Measurements from ENCODE around the gene USP16. TPM values are rescaled to one million over a fixed set of nuclear protein-coding genes. Genes with fewer than 3 reads are reported as not detected.
A peak's percentile ranks its signal among the peaks of the same experiment; 100 is the strongest.

The USP16 gene
- total and polyA plus RNA-seq, 2 of the 13 experiments (the other 11 are each of a cell fraction or from before 2014, with no cell fraction given): 16.5 to 46.9 TPM

GRCh38 chr21:29033871-29034270 lies 9.4 kb downstream of the USP16 start:
- ChIA-PET POLR2A (no interaction called here), CTCF (ENCODE audit: low intra/inter-chr PET ratio, low total read pairs) (no interaction called here)
- DNase-seq (ENCODE audit: low spot score): no peak
- no peak overlapping the region for H3K9ac ChIP-seq (ENCODE audit: insufficient read depth, low read depth, low read length)
- H3K36me3 ChIP-seq (replicated peaks in 1 of 2; ENCODE audit: control insufficient read depth in 1 of 2, insufficient read depth in 2 of 2, low read length in 2 of 2): peaks cover 17 to 92% of the 10 kb centered on the region in 2 experiments
- BruUV-seq (replicated peaks): TSS peak; percentile 7
- H3K4me3 ChIP-seq (replicated peaks in 1 of 3; ENCODE audit: insufficient read depth in 1 of 3, low read depth in 2 of 3, low read length in 3 of 3): no peak overlapping the region
- WGBS (ENCODE audit: low lambda C conversion rate): 95% methylated on average over 3 of the region's 3 CpGs
- H4K20me1 ChIP-seq (ENCODE audit: insufficient read depth, low read length): no peaks in the 10 kb centered on the region
- H3K4me1 ChIP-seq (ENCODE audit: insufficient read depth, low read length): no peaks in the 10 kb centered on the region
- in situ Hi-C loops (cut with HindIII; ENCODE audit: extremely low pct_ligation_motif_present, low pct_unique_long_range_greater_than_20kb): loop anchor here (5.0 kb wide), 1 partner anchor 33 kb away; no protein-coding TSS in a partner anchor
- TF ChIP-seq ARNT (IDR thresholded peaks at IDR 0.05) (no peak), HOXA7 (CRISPR knock-in tag; IDR thresholded peaks at IDR 0.05) (no peak), KLF15 (CRISPR knock-in tag; IDR thresholded peaks at IDR 0.05; ENCODE audit: borderline replicate concordance) (no peak), KDM6A (CRISPR knock-in tag; IDR thresholded peaks at IDR 0.05; ENCODE audit: low read depth) (no peak), ETV5 (CRISPR knock-in tag; IDR thresholded peaks at IDR 0.05; ENCODE audit: borderline replicate concordance) (no peak), ZNF350 (CRISPR knock-in tag; IDR thresholded peaks at IDR 0.05; ENCODE audit: borderline replicate concordance, low read depth) (no peak), NKX3-1 (CRISPR knock-in tag; IDR thresholded peaks at IDR 0.05) (no peak), ZNF124 (CRISPR knock-in tag; IDR thresholded peaks at IDR 0.05) (no peak), ZMAT5 (CRISPR knock-in tag; IDR thresholded peaks at IDR 0.05; ENCODE audit: borderline replicate concordance, low read depth) (no peak), ZNF431 (CRISPR knock-in tag; IDR thresholded peaks at IDR 0.05; ENCODE audit: borderline replicate concordance, low read depth) (no peak), CREB3 (CRISPR knock-in tag; IDR thresholded peaks at IDR 0.05) (no peak), ZNF414 (CRISPR knock-in tag; IDR thresholded peaks at IDR 0.05) (no peak), KDM1A (CRISPR knock-in tag; IDR thresholded peaks at IDR 0.05) (no peak)
- no peaks in the 10 kb centered on the region for H3K9me3 ChIP-seq (ENCODE audit: low read length)
- H3K27me3 ChIP-seq (ENCODE audit: control insufficient read depth in 1 of 2, insufficient read depth in 2 of 2, low read length in 2 of 2): no peaks in the 10 kb centered on the region
- intact Hi-C loops (cut with micrococcal nuclease; ENCODE audit: unreplicated experiment): no loop called here
- no peak overlapping the region for H2AFZ ChIP-seq (ENCODE audit: low read length)
- no peak for FAIRE-seq
- H3K27ac ChIP-seq (ENCODE audit: extremely low read length, insufficient read depth, low read length): no peak overlapping the region
- H3K4me2 ChIP-seq (ENCODE audit: low read depth, low read length): no peak overlapping the region
- peaks cover 2% of the 10 kb centered on the region for H3K79me2 ChIP-seq (ENCODE audit: insufficient read depth, low read length)
- ATAC-seq: no peak

All from HepG2 (cell line).